A673 (cell line): ENCODE data around the gene NAGA. TPM values are rescaled to one million over a fixed set of nuclear protein-coding genes. Genes with fewer than 3 reads are reported as not detected.
"Not testable (repeated sequence)": the region's sequence is repeated elsewhere in the genome, so short reads cannot be mapped to it uniquely, and the experiment has no call there.

Experiments used
- BruUV-seq: library from RNA; stranded (reverse); fragments of 400-500 nt; replicated peaks from 2 replicates; lab custom pipeline; 2021; lab: Mats Ljungman, UMichigan
- CTCF ChIA-PET: fragments of 300-600 bp; sonication (Branson Sonifier 250); formaldehyde crosslinking; loops from one replicate; lab custom pipeline; 2022; ENCODE audit warnings: antibody characterized with exemption; lab: Charles Lee
- POLR2A ChIA-PET: fragments of 300-600 bp; sonication (Branson Sonifier 250); formaldehyde crosslinking; loops from one replicate; lab custom pipeline; 2022; ENCODE audit warnings: antibody characterized with exemption; ENCODE audit not compliant: low non-redundant PET; lab: Charles Lee
- DNase-seq: peaks from one replicate; pipeline ENCODE4 v3.0.0-alpha.2; 2015; ENCODE audit warnings: low spot score
- H3K27ac ChIP-seq: fragments of 200-600 bp; sonication (generic); 2 replicates; pipeline ENCODE4 v1.5.1; 2016; ENCODE audit warnings: mixed run types, low read depth, mild to moderate bottlenecking, mixed read lengths, antibody characterized with exemption, low read length; ENCODE audit not compliant: poor library complexity, severe bottlenecking
- H3K27me3 ChIP-seq: fragments of 200-600 bp; sonication (generic); replicated peaks from 2 replicates; pipeline ENCODE4 v1.6.1; 2017; ENCODE audit warnings: mixed run types, low read depth, mild to moderate bottlenecking, mixed read lengths, antibody characterized with exemption, low read length; ENCODE audit not compliant: insufficient read depth, poor library complexity
- H3K36me3 ChIP-seq: fragments of 200-600 bp; sonication (generic); 2 replicates; pipeline ENCODE4 v1.6.1; 2016; ENCODE audit warnings: mixed run types, mild to moderate bottlenecking, mixed read lengths, antibody characterized with exemption, low read length; ENCODE audit not compliant: insufficient read depth, poor library complexity, severe bottlenecking
- H3K4me1 ChIP-seq: fragments of 200-600 bp; sonication (generic); 2 replicates; pipeline ENCODE4 v1.6.1; 2017; ENCODE audit warnings: mixed run types, mild to moderate bottlenecking, mixed read lengths, antibody characterized with exemption, low read length; ENCODE audit not compliant: insufficient read depth, poor library complexity, severe bottlenecking
- H3K4me3 ChIP-seq: fragments of 200-600 bp; sonication (generic); 2 replicates; pipeline ENCODE4 v1.5.1; 2016; ENCODE audit warnings: low read depth, mixed run types, mild to moderate bottlenecking, mixed read lengths, low read length; ENCODE audit not compliant: poor library complexity, severe bottlenecking
- H3K9me3 ChIP-seq: fragments of 200-600 bp; sonication (generic); 2 replicates; pipeline ENCODE4 v1.6.1; 2016; ENCODE audit warnings: mixed run types, low read depth, mild to moderate bottlenecking, mixed read lengths, antibody characterized with exemption, low read length; ENCODE audit not compliant: poor library complexity, severe bottlenecking
- EZH2 ChIP-seq: fragments of 200-600 bp; sonication (generic); IDR thresholded peaks from 2 replicates; pipeline ENCODE4 v1.6.1; 2017; ENCODE audit warnings: borderline replicate concordance, low read depth, mild to moderate bottlenecking, mixed read lengths, antibody characterized with exemption, low read length; ENCODE audit not compliant: poor library complexity, severe bottlenecking
- intact Hi-C: fragments of 100-400 bp; cut with micrococcal nuclease; formaldehyde crosslinking; loops from one replicate; pipeline ENCODE4 v1.10.0; 2022; ENCODE audit not compliant: unreplicated experiment
- total RNA-seq: library from RNA; stranded (reverse); gene quantifications from 2 replicates; pipeline ENCODE4 v1.2.3, GENCODE V29; 2021
- TF ChIP-seq, protein P1 (sequence below): fragments of 300-800, 200-600 bp; sonication (generic); conservative IDR thresholded peaks from 2 replicates; pipeline ENCODE4 v1.5.1; 2017; ENCODE audit warnings: low read depth, mild to moderate bottlenecking, antibody characterized with exemption, low read length, moderate library complexity, mixed read lengths

NAGA gene
- total RNA-seq, 1 experiment from 2014 or later: 17.7 TPM

DNA sequence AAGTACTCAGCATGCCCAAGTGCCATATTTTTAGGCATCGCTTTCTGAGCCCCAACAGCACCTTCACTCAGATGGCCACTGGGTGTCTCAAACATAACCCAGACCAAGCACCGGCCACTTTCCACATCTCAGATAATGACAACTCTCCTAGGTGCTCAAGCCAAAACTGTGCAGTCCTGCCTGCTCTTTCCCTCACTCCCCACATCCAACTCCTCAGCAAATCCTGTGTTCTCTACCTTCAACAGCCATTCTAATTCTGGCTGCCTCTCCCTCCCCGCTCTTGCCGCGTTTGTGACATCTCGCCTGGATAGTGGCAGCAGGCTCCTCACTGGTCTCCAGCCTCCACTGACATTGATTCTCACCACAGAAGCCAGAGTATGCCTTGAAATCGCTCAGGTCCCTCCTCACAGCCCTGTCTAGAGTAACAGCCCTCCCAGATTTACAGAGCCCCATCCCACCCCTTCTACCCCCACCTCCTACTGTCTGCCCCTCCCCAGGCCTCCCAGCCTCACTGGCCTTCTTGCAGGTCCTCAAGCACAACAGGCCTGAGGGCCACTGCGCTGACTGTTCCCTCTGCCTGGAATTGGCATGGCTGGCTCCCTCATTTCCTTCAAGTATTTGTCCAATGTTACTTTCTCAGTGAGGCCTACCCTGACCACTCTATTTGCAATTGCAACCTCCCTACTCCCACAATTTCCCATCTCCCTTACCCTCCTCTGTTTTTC is 2.2 kb upstream of the NAGA start:
- H3K4me1 ChIP-seq: peaks cover 7% of the 10 kb centered on the region
- no peak for TF ChIP-seq EZH2
- TF ChIP-seq, protein P1, sequence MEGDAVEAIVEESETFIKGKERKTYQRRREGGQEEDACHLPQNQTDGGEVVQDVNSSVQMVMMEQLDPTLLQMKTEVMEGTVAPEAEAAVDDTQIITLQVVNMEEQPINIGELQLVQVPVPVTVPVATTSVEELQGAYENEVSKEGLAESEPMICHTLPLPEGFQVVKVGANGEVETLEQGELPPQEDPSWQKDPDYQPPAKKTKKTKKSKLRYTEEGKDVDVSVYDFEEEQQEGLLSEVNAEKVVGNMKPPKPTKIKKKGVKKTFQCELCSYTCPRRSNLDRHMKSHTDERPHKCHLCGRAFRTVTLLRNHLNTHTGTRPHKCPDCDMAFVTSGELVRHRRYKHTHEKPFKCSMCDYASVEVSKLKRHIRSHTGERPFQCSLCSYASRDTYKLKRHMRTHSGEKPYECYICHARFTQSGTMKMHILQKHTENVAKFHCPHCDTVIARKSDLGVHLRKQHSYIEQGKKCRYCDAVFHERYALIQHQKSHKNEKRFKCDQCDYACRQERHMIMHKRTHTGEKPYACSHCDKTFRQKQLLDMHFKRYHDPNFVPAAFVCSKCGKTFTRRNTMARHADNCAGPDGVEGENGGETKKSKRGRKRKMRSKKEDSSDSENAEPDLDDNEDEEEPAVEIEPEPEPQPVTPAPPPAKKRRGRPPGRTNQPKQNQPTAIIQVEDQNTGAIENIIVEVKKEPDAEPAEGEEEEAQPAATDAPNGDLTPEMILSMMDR: no peak
- ChIA-PET POLR2A (no interaction called here), CTCF (no interaction called here)
- H3K9me3 ChIP-seq: no peaks in the 10 kb centered on the region
- no peaks in the 10 kb centered on the region for H3K27me3 ChIP-seq
- intact Hi-C loops: no loop called here
- no peak overlapping the region for H3K4me3 ChIP-seq
- H3K27ac ChIP-seq: no peak overlapping the region
- H3K36me3 ChIP-seq: peaks cover 1% of the 10 kb centered on the region
- no TSS peak for BruUV-seq
- no peak for DNase-seq

- H3K9me3 ChIP-seq, intact Hi-C loops, BruUV-seq, H3K4me1 ChIP-seq, POLR2A ChIA-PET, H3K27me3 ChIP-seq, DNase-seq, H3K36me3 ChIP-seq: not testable (repeated sequence)
- H3K4me3 ChIP-seq: peak overlapping the region; percentile 67
- peak overlapping the region; percentile 86 for H3K27ac ChIP-seq
- CTCF ChIA-PET: interaction anchor here (1.0 kb wide), 1 partner anchor 20 kb away, joined by 3 read pairs; no protein-coding TSS in a partner anchor
Observed at GRCh38 chr22:42071508-42071907, 896 bp upstream of the NAGA start.

- no peaks in the 10 kb centered on the region for H3K9me3 ChIP-seq
- H3K27ac ChIP-seq: peak overlapping the region; percentile 86
- H3K4me3 ChIP-seq: peak overlapping the region; percentile 67
- peaks cover 7% of the 10 kb centered on the region for H3K4me1 ChIP-seq
- CTCF ChIA-PET: no interaction called here
- H3K27me3 ChIP-seq: no peaks in the 10 kb centered on the region
- TF ChIP-seq, protein P1: no peak
- no peak for TF ChIP-seq EZH2
- POLR2A ChIA-PET: no interaction called here
- no peak for DNase-seq
- intact Hi-C loops: loop anchor here (1.0 kb wide), 1 partner anchor 20 kb away; the partner anchor contains the start of gene NDUFA6
- peaks cover 10% of the 10 kb centered on the region for H3K36me3 ChIP-seq
- BruUV-seq: TSS peak; percentile 82
Observed at GRCh38 chr22:42069801-42070516, 653 bp downstream of the NAGA start.
